ENCODE data around the gene RADIL.

RADIL gene

GRCh38 chr7:4871930-4872675 lies 11.4 kb downstream of the RADIL start:
- no peaks in the 10 kb centered on the region for H3K4me1 ChIP-seq (ENCODE audit: low read length)
- no peak overlapping the region for H3K4me3 ChIP-seq (ENCODE audit: low read length)
- H3K9ac ChIP-seq (ENCODE audit: low read length), result no peak overlapping the region
- no peak for TF ChIP-seq CTCF (IDR thresholded peaks at IDR 0.05; ENCODE audit: low read depth, low read length)
- TF ChIP-seq EZH2phosphoT487 (IDR thresholded peaks at IDR 0.05; ENCODE audit: low read depth), result no peak
- no peaks in the 10 kb centered on the region for H4K20me1 ChIP-seq (ENCODE audit: insufficient read depth, low read length)
- H2AFZ ChIP-seq (ENCODE audit: low read depth, low read length), result no peak overlapping the region
- H3K27me3 ChIP-seq (ENCODE audit: low read depth, low read length), result no peaks in the 10 kb centered on the region
- H3K27ac ChIP-seq (ENCODE audit: low read length), result no peak overlapping the region
- no peaks in the 10 kb centered on the region for H3K9me3 ChIP-seq (ENCODE audit: insufficient read depth, low read length)
- H3K4me2 ChIP-seq (ENCODE audit: low read length), result no peak overlapping the region
- H3K36me3 ChIP-seq (replicated peaks; ENCODE audit: low read depth, low read length), result no peaks in the 10 kb centered on the region
- no peaks in the 10 kb centered on the region for H3K79me2 ChIP-seq (ENCODE audit: low read length)

GRCh38 chr7:4871056-4871680 lies 12.3 kb downstream of the RADIL start:
- Histone ChIP-seq H4K20me1 (ENCODE audit: insufficient read depth, low read length) (no peaks in the 10 kb centered on the region), H3K27me3 (ENCODE audit: low read depth, low read length) (no peaks in the 10 kb centered on the region), H3K9me3 (ENCODE audit: insufficient read depth, low read length) (no peaks in the 10 kb centered on the region), H3K27ac (ENCODE audit: low read length) (no peak overlapping the region), H3K79me2 (ENCODE audit: low read length) (no peaks in the 10 kb centered on the region), H3K4me2 (ENCODE audit: low read length) (no peak overlapping the region), H3K4me1 (ENCODE audit: low read length) (no peaks in the 10 kb centered on the region), H3K9ac (ENCODE audit: low read length) (no peak overlapping the region), H2AFZ (ENCODE audit: low read depth, low read length) (no peak overlapping the region), H3K4me3 (ENCODE audit: low read length) (no peak overlapping the region), H3K36me3 (replicated peaks; ENCODE audit: low read depth, low read length) (no peaks in the 10 kb centered on the region)
- TF ChIP-seq EZH2phosphoT487 (IDR thresholded peaks at IDR 0.05; ENCODE audit: low read depth), result no peak

GRCh38 chr7:4868493-4868892 lies 15.0 kb downstream of the RADIL start:
- H3K4me3 ChIP-seq (ENCODE audit: low read length), result no peak overlapping the region
- H4K20me1 ChIP-seq (ENCODE audit: insufficient read depth, low read length), result no peaks in the 10 kb centered on the region
- no peak overlapping the region for H2AFZ ChIP-seq (ENCODE audit: low read depth, low read length)
- H3K79me2 ChIP-seq (ENCODE audit: low read length), result no peaks in the 10 kb centered on the region
- no peaks in the 10 kb centered on the region for H3K4me1 ChIP-seq (ENCODE audit: low read length)
- H3K27ac ChIP-seq (ENCODE audit: low read length), result no peak overlapping the region
- no peaks in the 10 kb centered on the region for H3K27me3 ChIP-seq (ENCODE audit: low read depth, low read length)
- H3K9me3 ChIP-seq (ENCODE audit: insufficient read depth, low read length), result no peaks in the 10 kb centered on the region
- no peak overlapping the region for H3K9ac ChIP-seq (ENCODE audit: low read length)
- H3K4me2 ChIP-seq (ENCODE audit: low read length), result no peak overlapping the region
- no peak for TF ChIP-seq EZH2phosphoT487 (IDR thresholded peaks at IDR 0.05; ENCODE audit: low read depth)
- no peak for TF ChIP-seq CTCF (IDR thresholded peaks at IDR 0.05; ENCODE audit: low read depth, low read length)
- H3K36me3 ChIP-seq (replicated peaks; ENCODE audit: low read depth, low read length), result no peaks in the 10 kb centered on the region

- Histone ChIP-seq H3K9ac (ENCODE audit: low read length) (no peak overlapping the region), H2AFZ (ENCODE audit: low read depth, low read length) (no peak overlapping the region), H3K27me3 (ENCODE audit: low read depth, low read length) (no peaks in the 10 kb centered on the region), H3K4me3 (ENCODE audit: low read length) (no peak overlapping the region), H4K20me1 (ENCODE audit: insufficient read depth, low read length) (no peaks in the 10 kb centered on the region), H3K79me2 (ENCODE audit: low read length) (no peaks in the 10 kb centered on the region), H3K4me2 (ENCODE audit: low read length) (no peak overlapping the region), H3K27ac (ENCODE audit: low read length) (no peak overlapping the region), H3K36me3 (replicated peaks; ENCODE audit: low read depth, low read length) (no peaks in the 10 kb centered on the region), H3K4me1 (ENCODE audit: low read length) (no peaks in the 10 kb centered on the region), H3K9me3 (ENCODE audit: insufficient read depth, low read length) (no peaks in the 10 kb centered on the region)
- TF ChIP-seq EZH2phosphoT487 (IDR thresholded peaks at IDR 0.05; ENCODE audit: low read depth) (no peak), CTCF (IDR thresholded peaks at IDR 0.05; ENCODE audit: low read depth, low read length) (no peak)
These were observed 16.7 kb downstream of the RADIL start for GRCh38 chr7:4866528-4867496.

Data from OCI-LY3 (cell line).